Measurements from ENCODE around the gene FOXO3.

GRCh38 chr6:108564178-108564577, 3.5 kb downstream of the FOXO3 start:
- TF ChIP-seq CTCF (IDR thresholded peaks at IDR 0.05; ENCODE audit: low read depth, low read length) (no peak), POLR2A (IDR thresholded peaks at IDR 0.05; ENCODE audit: extremely low read depth, insufficient read length) (no peak)

All from NB4 (cell line).